Stomach (tissue), 4 donors: ENCODE results near the gene BANF2.

Experiments
- CTCF ChIP-seq, 7 experiments: fragments of 450-650 bp in 4 of 7; fragments of 200-600 bp in 3 of 7; sonication (generic) in 3 of 7; IDR thresholded peaks; one replicate each; pipeline ENCODE4 v1.5.1; 2016 to 2019; ENCODE audit warnings: antibody characterized with exemption in 7 of 7, control low read depth in 2 of 7, mild to moderate bottlenecking in 1 of 7
- POLR2A ChIP-seq, 4 donors: fragments of 450-650 bp; IDR thresholded peaks; one replicate each; pipeline ENCODE4 v1.6.1; 2016; ENCODE audit warnings: antibody characterized with exemption in 4 of 4, control low read depth in 2 of 4, mild to moderate bottlenecking in 1 of 4, moderate library complexity in 1 of 4
- POLR2AphosphoS5 ChIP-seq, 3 donors: sonication (generic); formaldehyde crosslinking; IDR thresholded peaks; one replicate each; pipeline ENCODE4 v1.6.1; 2016; ENCODE audit warnings: antibody characterized with exemption in 3 of 3

- TF ChIP-seq CTCF (IDR thresholded peaks at IDR 0.05) (no peak), POLR2AphosphoS5 (IDR thresholded peaks at IDR 0.05) (no peak), POLR2A (IDR thresholded peaks at IDR 0.05) (no peak)
Measured at GRCh38 chr20:17657898-17658647, 41.7 kb upstream of the BANF2 start.
